NT2/D1 (cell line): ENCODE results near the gene FRAS1.

ENCODE experiments used
- DNase-seq: peaks from one replicate; pipeline ENCODE4 v3.0.0-alpha.2; 2011; ENCODE audit warnings: low read depth, low spot score
- H3K27me3 ChIP-seq: 2 replicates; pipeline ENCODE4 v1.6.0; 2011; ENCODE audit warnings: mild to moderate bottlenecking; ENCODE audit not compliant: insufficient read length, insufficient read depth
- H3K36me3 ChIP-seq: 2 replicates; pipeline ENCODE4 v1.6.1; 2011; ENCODE audit warnings: mild to moderate bottlenecking, low read length, mixed read lengths; ENCODE audit not compliant: insufficient read depth, insufficient read length
- H3K4me1 ChIP-seq: 2 replicates; pipeline ENCODE4 v1.5.1; 2011; ENCODE audit not compliant: insufficient read depth, insufficient read length
- H3K4me3 ChIP-seq: 2 replicates; pipeline ENCODE4 v1.5.1; 2011; ENCODE audit warnings: low read depth; ENCODE audit not compliant: insufficient read length
- H3K9ac ChIP-seq: 2 replicates; pipeline ENCODE4 v1.6.0; 2011; ENCODE audit warnings: low read depth; ENCODE audit not compliant: insufficient read length
- H3K9me3 ChIP-seq: 2 replicates; pipeline ENCODE4 v1.5.1; 2011; ENCODE audit warnings: mild to moderate bottlenecking, low read length; ENCODE audit not compliant: insufficient read depth
- SUZ12 ChIP-seq: IDR thresholded peaks from 2 replicates; pipeline ENCODE4 v1.6.1; 2011; ENCODE audit not compliant: insufficient read length, insufficient read depth; ENCODE audit errors: extremely low read depth
- YY1 ChIP-seq: IDR thresholded peaks from 2 replicates; pipeline ENCODE4 v1.6.1; 2011; ENCODE audit not compliant: insufficient read length, insufficient read depth
- ZNF274 ChIP-seq: IDR thresholded peaks from 2 replicates; pipeline ENCODE4 v1.6.1; 2011; ENCODE audit warnings: mild to moderate bottlenecking, low read depth, low read length

The FRAS1 gene

DNA sequence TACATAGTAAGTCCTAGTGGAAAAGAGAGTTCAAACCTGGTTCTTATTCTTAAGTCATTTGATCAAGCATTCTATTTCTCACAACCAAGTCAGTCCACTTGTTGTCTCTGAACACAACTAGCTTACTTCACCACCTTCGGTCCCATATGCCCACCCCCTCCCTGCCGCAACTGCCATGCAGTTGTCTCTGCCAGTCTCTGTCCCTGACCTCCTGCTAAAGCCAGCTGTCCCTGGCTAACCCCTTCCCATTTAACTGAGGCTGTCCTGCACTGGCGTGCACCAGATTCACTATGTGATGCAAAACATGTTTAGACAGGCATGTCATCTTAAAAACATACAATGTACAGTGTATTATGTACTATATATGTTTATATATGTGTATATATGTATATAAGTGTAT, 12.7 kb downstream of the FRAS1 start:
- H3K27me3 ChIP-seq: no peaks in the 10 kb centered on the region
- no peak overlapping the region for H3K4me3 ChIP-seq
- no peaks in the 10 kb centered on the region for H3K9me3 ChIP-seq
- DNase-seq: no peak
- peaks cover 13% of the 10 kb centered on the region for H3K36me3 ChIP-seq
- no peaks in the 10 kb centered on the region for H3K4me1 ChIP-seq
- no peak overlapping the region for H3K9ac ChIP-seq
- no peak for TF ChIP-seq SUZ12
- TF ChIP-seq ZNF274: no peak
- TF ChIP-seq YY1: no peak

DNA sequence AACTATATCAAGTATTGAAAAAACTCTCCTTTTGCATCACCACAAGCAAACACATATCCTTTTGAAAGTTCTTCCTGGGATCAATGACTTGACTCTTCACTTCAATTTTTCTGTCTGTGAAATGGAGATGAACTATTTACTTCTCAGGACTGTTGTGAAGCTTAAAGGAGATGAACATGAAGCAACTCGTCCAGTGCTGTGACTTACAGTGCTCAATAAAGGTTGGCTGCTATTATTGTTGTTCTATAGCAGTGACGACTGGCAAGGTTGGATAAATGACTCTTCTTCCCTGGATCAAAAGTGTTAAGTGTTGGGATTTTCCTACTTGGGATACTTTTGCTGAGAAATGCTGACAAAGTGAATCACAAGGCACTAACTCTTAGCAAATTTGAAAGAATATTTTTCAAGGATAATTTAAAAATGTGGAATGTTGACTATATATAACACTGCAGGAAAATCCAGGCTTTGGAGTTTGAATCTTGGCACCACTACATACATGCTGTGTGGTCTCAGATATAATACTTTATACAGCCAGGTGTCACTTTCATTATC, 13.7 kb downstream of the FRAS1 start:
- Histone ChIP-seq H3K27me3 (no peaks in the 10 kb centered on the region), H3K4me1 (no peaks in the 10 kb centered on the region), H3K36me3 (peaks cover 13% of the 10 kb centered on the region), H3K9ac (no peak overlapping the region), H3K9me3 (no peaks in the 10 kb centered on the region), H3K4me3 (no peak overlapping the region)
- TF ChIP-seq YY1 (no peak), ZNF274 (no peak), SUZ12 (no peak)
- DNase-seq: no peak

DNA sequence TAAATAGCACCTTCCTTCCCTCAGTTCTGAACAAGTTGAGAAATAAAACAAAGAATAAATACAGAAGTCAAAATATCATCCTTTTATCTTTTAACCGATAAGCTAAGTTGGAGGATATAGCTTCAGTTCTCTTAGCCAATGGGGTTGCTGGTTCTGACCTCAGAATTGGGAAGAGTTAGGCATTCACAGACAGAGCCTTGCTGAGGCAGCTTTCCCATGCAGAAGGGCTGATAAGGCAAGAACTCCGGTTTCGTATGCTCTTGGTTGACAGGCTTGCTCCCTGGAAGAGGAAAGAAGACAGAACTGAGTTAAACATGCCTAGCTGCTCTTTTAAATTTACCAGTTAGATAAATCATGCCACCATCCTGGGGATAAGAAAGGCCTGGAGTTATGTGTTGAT, 17.6 kb downstream of the FRAS1 start:
- Histone ChIP-seq H3K27me3 (no peaks in the 10 kb centered on the region), H3K9ac (no peak overlapping the region), H3K9me3 (no peaks in the 10 kb centered on the region), H3K36me3 (peaks cover 7% of the 10 kb centered on the region), H3K4me1 (no peaks in the 10 kb centered on the region), H3K4me3 (no peak overlapping the region)
- TF ChIP-seq ZNF274: no peak
- TF ChIP-seq SUZ12: no peak
- TF ChIP-seq YY1: no peak
- DNase-seq: no peak

DNA sequence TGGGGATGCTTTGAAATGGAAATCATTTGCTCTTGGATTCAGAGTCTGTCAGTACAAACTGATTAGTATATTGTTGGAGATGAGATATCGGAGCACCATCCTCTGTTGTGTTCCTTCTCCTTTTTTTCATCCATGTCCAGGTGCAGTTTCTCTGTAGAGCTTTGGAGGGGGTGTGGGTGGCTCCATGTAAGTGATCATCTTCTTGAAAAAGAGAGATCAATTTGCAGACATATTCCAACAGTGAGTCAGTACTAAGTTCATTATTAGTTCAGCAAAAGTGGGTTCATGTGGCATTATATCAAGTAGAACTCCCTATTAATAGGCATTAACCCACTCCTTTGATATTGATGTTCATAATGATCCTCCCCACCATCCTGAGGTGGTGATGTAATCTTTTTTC, 18.9 kb downstream of the FRAS1 start:
- Histone ChIP-seq H3K4me3 (no peak overlapping the region), H3K36me3 (peaks cover 7% of the 10 kb centered on the region), H3K9me3 (no peaks in the 10 kb centered on the region), H3K27me3 (no peaks in the 10 kb centered on the region), H3K4me1 (no peaks in the 10 kb centered on the region), H3K9ac (no peak overlapping the region)
- no peak for TF ChIP-seq ZNF274
- no peak for TF ChIP-seq YY1
- no peak for TF ChIP-seq SUZ12
- DNase-seq: no peak

DNA sequence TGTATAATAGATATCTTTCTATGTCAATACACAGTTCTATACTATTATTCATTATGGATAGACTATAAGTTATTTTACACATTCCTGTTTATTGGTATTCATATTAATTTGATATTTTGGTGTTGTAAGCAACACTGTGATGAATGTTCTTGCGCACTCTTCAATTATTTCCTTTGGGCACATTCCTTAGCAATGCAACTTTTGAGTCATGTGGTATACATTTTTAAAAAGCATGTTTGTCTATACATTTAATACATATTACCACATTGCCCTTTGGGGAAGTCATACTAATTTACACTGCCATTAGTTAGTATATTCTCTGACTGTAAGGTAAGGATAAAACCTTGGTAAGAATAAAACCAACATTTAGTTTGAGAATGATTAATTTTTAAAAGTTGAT, 21.0 kb downstream of the FRAS1 start:
- peaks cover 2% of the 10 kb centered on the region for H3K36me3 ChIP-seq
- TF ChIP-seq SUZ12 (no peak), YY1 (no peak), ZNF274 (no peak)
- H3K9ac ChIP-seq: no peak overlapping the region
- no peaks in the 10 kb centered on the region for H3K9me3 ChIP-seq
- H3K27me3 ChIP-seq: no peaks in the 10 kb centered on the region
- DNase-seq: no peak
- H3K4me1 ChIP-seq: no peaks in the 10 kb centered on the region
- H3K4me3 ChIP-seq: no peak overlapping the region

DNA sequence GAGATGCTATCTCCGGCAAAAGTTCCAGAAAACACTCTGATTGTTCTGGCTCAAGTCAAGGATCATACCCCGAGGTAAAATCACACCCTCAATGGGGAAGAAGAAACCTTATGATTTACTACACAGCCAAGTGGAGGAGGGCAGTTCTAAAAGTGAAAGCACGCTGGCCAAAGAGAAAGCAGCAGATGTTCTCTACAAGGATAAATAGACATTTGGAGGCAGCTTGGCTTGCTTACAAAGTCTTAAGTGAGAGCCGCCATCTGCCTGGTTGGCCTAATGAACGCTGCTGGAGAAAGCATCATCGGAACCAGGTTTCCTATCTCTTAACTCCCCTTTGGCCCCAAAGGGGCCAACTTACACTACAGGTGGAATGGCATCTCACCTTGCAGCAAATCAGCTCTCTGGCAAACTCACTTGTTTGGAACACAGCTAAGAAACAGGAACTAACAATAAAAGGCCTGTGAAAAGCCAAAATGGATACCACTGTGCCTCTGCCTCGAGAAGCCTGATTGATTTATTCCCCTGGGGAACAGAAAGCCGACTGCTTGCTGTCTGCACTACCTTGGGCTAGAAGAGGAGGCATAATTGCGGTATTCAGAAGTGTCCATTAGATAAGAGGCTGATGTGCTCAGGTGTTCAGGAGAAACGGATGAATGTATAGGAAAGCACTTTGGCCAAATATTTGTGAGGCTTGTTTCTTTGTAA, 22.8 kb downstream of the FRAS1 start:
- H3K9me3 ChIP-seq: no peaks in the 10 kb centered on the region
- no peaks in the 10 kb centered on the region for H3K27me3 ChIP-seq
- no peaks in the 10 kb centered on the region for H3K4me1 ChIP-seq
- H3K9ac ChIP-seq: no peak overlapping the region
- H3K4me3 ChIP-seq: no peak overlapping the region
- TF ChIP-seq SUZ12: no peak
- TF ChIP-seq YY1: no peak
- TF ChIP-seq ZNF274: no peak
- DNase-seq: no peak
- H3K36me3 ChIP-seq: peaks cover 2% of the 10 kb centered on the region

DNA sequence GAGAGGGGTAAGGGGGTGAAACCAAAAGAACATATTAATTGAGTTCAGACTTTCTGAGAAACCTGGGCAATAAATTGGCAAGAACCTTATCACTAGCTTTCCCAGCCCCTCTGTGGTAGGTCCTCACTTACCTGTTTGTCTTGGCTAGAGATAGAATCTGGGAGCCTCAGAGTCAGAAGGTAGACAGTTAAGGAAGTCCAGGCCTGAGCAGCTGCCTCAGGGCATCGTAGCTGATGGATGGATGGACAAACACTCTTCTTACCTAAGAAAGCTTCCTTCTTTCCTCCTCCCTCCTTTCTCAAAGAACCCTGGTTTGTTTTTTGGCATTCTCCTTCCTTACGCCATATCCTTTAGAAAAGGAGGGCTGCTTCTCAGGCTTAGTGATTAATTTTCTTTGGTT, 24.4 kb downstream of the FRAS1 start:
- TF ChIP-seq SUZ12: no peak
- no peak for TF ChIP-seq YY1
- no peak for TF ChIP-seq ZNF274
- H3K9ac ChIP-seq: no peak overlapping the region
- H3K4me3 ChIP-seq: no peak overlapping the region

DNA sequence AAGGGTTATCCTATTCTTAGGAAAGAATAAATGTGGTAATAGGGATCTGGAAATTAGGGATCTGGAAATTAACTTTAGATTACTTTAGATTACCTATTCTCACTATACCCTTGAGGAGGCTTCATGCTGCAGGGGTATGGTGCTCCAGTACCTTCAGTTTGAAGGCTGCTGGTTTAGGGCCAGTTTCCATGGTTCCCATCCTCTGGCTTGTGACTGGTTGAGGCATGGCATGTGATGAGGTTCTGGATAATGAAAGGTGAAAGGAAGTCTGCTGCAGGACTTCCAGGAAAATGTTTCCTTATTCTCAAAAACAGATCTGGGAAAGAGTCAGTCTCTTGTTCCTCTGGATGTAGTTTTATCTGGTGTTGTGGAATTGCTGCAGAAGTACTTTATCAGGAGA, 25.9 kb downstream of the FRAS1 start:
- Histone ChIP-seq H3K4me3 (no peak overlapping the region), H3K9me3 (no peaks in the 10 kb centered on the region), H3K4me1 (no peaks in the 10 kb centered on the region), H3K36me3 (peaks cover 2% of the 10 kb centered on the region), H3K27me3 (no peaks in the 10 kb centered on the region), H3K9ac (no peak overlapping the region)
- TF ChIP-seq SUZ12 (no peak), ZNF274 (no peak), YY1 (no peak)
- no peak for DNase-seq

More for the DNA sequence above, 24.4 kb downstream of the FRAS1 start:
- no peak for DNase-seq
- H3K36me3 ChIP-seq: peaks cover 2% of the 10 kb centered on the region
- H3K9me3 ChIP-seq: no peaks in the 10 kb centered on the region
- H3K27me3 ChIP-seq: no peaks in the 10 kb centered on the region
- H3K4me1 ChIP-seq: no peaks in the 10 kb centered on the region
